Measurements from ENCODE around the gene SPRN. TPM values are rescaled to one million over a fixed set of nuclear protein-coding genes. Genes with fewer than 3 reads are reported as not detected.
"Not testable (repeated sequence)": the region's sequence is repeated elsewhere in the genome, so short reads cannot be mapped to it uniquely, and the experiment has no call there.

Gene SPRN
- total RNA-seq, 1 experiment from 2014 or later = not detected

- no peaks in the 10 kb centered on the region for H3K9me3 ChIP-seq (ENCODE audit: low read depth, low read length, poor library complexity, severe bottlenecking)
- no peaks in the 10 kb centered on the region for H3K36me3 ChIP-seq (ENCODE audit: insufficient read depth, low read length, poor library complexity, severe bottlenecking)
- H3K27ac ChIP-seq (ENCODE audit: low read depth, low read length, poor library complexity, severe bottlenecking) = no peak overlapping the region
- H3K4me3 ChIP-seq (ENCODE audit: low read depth, low read length, poor library complexity, severe bottlenecking) = no peak overlapping the region
- CTCF ChIA-PET = no interaction called here
- TF ChIP-seq CTCF (conservative IDR thresholded peaks at IDR 0.05; ENCODE audit: low read depth, low read length) (no peak), EZH2 (IDR thresholded peaks at IDR 0.05; ENCODE audit: borderline replicate concordance, low read depth, low read length, poor library complexity, severe bottlenecking) (no peak)
- no TSS peak for BruUV-seq (replicated peaks)
- POLR2A ChIA-PET (ENCODE audit: low non-redundant PET) = no interaction called here
- no peaks in the 10 kb centered on the region for H3K4me1 ChIP-seq (ENCODE audit: insufficient read depth, low read length, poor library complexity, severe bottlenecking)
- H3K27me3 ChIP-seq (replicated peaks; ENCODE audit: insufficient read depth, low read depth, low read length, poor library complexity) = no peaks in the 10 kb centered on the region
- no peak for DNase-seq (ENCODE audit: low spot score)
- intact Hi-C loops (cut with micrococcal nuclease; ENCODE audit: unreplicated experiment) = no loop called here
Measured at GRCh38 chr10:133441780-133442179, 17.4 kb upstream of the SPRN start.

DNA sequence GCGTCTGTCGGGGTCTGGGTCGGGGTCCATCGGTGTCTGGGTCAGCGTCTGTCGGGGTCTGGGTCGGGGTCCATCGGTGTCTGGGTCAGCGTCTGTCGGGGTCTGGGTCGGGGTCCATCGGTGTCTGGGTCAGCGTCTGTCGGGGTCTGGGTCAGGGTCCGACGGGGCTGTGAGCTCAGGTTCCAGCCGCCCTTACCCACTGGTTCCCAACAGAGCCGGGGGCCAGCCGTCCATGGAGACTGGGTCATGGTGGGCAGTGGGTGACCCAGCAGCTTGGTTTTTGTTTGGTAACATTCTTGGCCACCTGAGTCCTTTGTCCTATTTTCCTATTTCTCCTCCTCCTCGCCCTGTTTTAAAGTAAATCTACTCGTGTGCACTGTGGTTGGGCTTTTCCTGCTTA lies 16.9 kb upstream of the SPRN start:
- H3K4me1 ChIP-seq (ENCODE audit: insufficient read depth, low read length, poor library complexity, severe bottlenecking); CTCF ChIA-PET; H3K4me3 ChIP-seq (ENCODE audit: low read depth, low read length, poor library complexity, severe bottlenecking); BruUV-seq (replicated peaks); H3K36me3 ChIP-seq (ENCODE audit: insufficient read depth, low read length, poor library complexity, severe bottlenecking); H3K27ac ChIP-seq (ENCODE audit: low read depth, low read length, poor library complexity, severe bottlenecking); DNase-seq (ENCODE audit: low spot score); POLR2A ChIA-PET (ENCODE audit: low non-redundant PET); H3K9me3 ChIP-seq (ENCODE audit: low read depth, low read length, poor library complexity, severe bottlenecking); intact Hi-C loops (cut with micrococcal nuclease; ENCODE audit: unreplicated experiment); H3K27me3 ChIP-seq (replicated peaks; ENCODE audit: insufficient read depth, low read depth, low read length, poor library complexity): not testable (repeated sequence)

GRCh38 chr10:133440633-133441285 lies 16.3 kb upstream of the SPRN start:
- Histone ChIP-seq H3K4me3 (ENCODE audit: low read depth, low read length, poor library complexity, severe bottlenecking) (no peak overlapping the region), H3K27me3 (replicated peaks; ENCODE audit: insufficient read depth, low read depth, low read length, poor library complexity) (no peaks in the 10 kb centered on the region), H3K9me3 (ENCODE audit: low read depth, low read length, poor library complexity, severe bottlenecking) (no peaks in the 10 kb centered on the region), H3K27ac (ENCODE audit: low read depth, low read length, poor library complexity, severe bottlenecking) (no peak overlapping the region), H3K36me3 (ENCODE audit: insufficient read depth, low read length, poor library complexity, severe bottlenecking) (no peaks in the 10 kb centered on the region), H3K4me1 (ENCODE audit: insufficient read depth, low read length, poor library complexity, severe bottlenecking) (no peaks in the 10 kb centered on the region)
- CTCF ChIA-PET = no interaction called here
- intact Hi-C loops (cut with micrococcal nuclease; ENCODE audit: unreplicated experiment) = no loop called here
- DNase-seq (ENCODE audit: low spot score) = no peak
- POLR2A ChIA-PET (ENCODE audit: low non-redundant PET) = no interaction called here
- BruUV-seq (replicated peaks) = no TSS peak
- no peak for TF ChIP-seq EZH2 (IDR thresholded peaks at IDR 0.05; ENCODE audit: borderline replicate concordance, low read depth, low read length, poor library complexity, severe bottlenecking)
- no peak for TF ChIP-seq CTCF (conservative IDR thresholded peaks at IDR 0.05; ENCODE audit: low read depth, low read length)

All from A673 (cell line).